ENCODE data around the gene MT1B.
A peak's percentile ranks its signal among the peaks of the same experiment; 100 is the strongest.

Gene MT1B

DNA sequence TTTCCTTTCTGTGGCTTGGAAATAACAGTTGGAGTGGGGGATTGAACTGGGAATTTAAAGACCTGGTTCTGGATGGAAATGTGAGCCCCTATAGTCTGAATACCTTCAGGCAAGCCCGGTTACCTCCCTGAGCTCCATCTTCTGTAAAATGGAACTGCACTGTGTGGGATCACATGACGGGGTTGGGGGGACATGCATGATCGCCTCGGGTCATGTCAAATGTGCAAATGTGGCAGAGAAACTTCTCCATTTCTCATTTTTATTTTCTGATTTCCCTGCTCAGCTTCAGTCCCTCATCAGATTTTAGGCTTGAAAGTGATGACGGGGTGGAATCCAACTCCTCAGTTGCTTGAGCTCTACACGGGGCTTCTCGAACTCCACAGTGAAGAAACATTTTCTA lies 1.5 kb downstream of the MT1B start:
- no peak overlapping the region for H2AK5ac ChIP-seq (ENCODE audit: low read depth, low read length)
- no peak overlapping the region for H4K8ac ChIP-seq (ENCODE audit: low read depth, low read length)
- no peaks in the 10 kb centered on the region for H3K9me3 ChIP-seq (replicated peaks in 1 of 2; ENCODE audit: control insufficient read depth in 2 of 2, insufficient read depth in 1 of 2, low read depth in 1 of 2, low read length in 2 of 2)
- no peak overlapping the region for H4K91ac ChIP-seq (ENCODE audit: low read depth, low read length, poor library complexity)
- no peaks in the 10 kb centered on the region for H3K79me1 ChIP-seq (ENCODE audit: low read depth, low read length)
- no peak overlapping the region for H2AFZ ChIP-seq (ENCODE audit: low read length)
- no peak overlapping the region for H2BK15ac ChIP-seq (ENCODE audit: low read length)
- no peak overlapping the region for H2BK5ac ChIP-seq (ENCODE audit: low read length)
- no peak overlapping the region for H3K9ac ChIP-seq (ENCODE audit: low read depth, low read length, poor library complexity)
- no CpG with 5 or more reads among the region's 7 CpGs for WGBS, 2 donors (ENCODE audit: extremely low coverage in 2 of 2, insufficient read length in 2 of 2, insufficient replicate concordance in 1 of 2)
- H3K4me2 ChIP-seq (ENCODE audit: insufficient read depth, low read length, poor library complexity, severe bottlenecking), result no peak overlapping the region
- H3K27ac ChIP-seq (replicated peaks; ENCODE audit: low read length), result no peak overlapping the region
- no peak overlapping the region for H3K23ac ChIP-seq (ENCODE audit: low read depth, low read length, poor library complexity)
- no peak overlapping the region for H2BK120ac ChIP-seq (ENCODE audit: low read depth, low read length)
- H3K4ac ChIP-seq (ENCODE audit: low read length), result no peak overlapping the region
- H3K36me3 ChIP-seq (replicated peaks in 1 of 2; ENCODE audit: control insufficient read depth in 2 of 2, insufficient read depth in 2 of 2, low read length in 2 of 2), result no peaks in the 10 kb centered on the region
- no peak overlapping the region for H2BK12ac ChIP-seq (ENCODE audit: low read length)
- no peak overlapping the region for H3K4me3 ChIP-seq (ENCODE audit: low read length in 2 of 2)
- H3K27me3 ChIP-seq (ENCODE audit: control insufficient read depth in 3 of 3, insufficient read depth in 3 of 3, low read depth in 1 of 3, low read length in 3 of 3), result peaks cover 3 to 92% (median 42%) of the 10 kb centered on the region in 3 experiments
- H3K14ac ChIP-seq (ENCODE audit: low read length), result no peak overlapping the region
- no peak for DNase-seq (ENCODE audit: low spot score)
- H3K4me1 ChIP-seq (ENCODE audit: control insufficient read depth in 2 of 2, insufficient read depth in 1 of 2, low read depth in 1 of 2, low read length in 2 of 2), result peaks cover 0 to 7% of the 10 kb centered on the region in 2 donors
- H3K18ac ChIP-seq (ENCODE audit: low read length), result no peak overlapping the region

DNA sequence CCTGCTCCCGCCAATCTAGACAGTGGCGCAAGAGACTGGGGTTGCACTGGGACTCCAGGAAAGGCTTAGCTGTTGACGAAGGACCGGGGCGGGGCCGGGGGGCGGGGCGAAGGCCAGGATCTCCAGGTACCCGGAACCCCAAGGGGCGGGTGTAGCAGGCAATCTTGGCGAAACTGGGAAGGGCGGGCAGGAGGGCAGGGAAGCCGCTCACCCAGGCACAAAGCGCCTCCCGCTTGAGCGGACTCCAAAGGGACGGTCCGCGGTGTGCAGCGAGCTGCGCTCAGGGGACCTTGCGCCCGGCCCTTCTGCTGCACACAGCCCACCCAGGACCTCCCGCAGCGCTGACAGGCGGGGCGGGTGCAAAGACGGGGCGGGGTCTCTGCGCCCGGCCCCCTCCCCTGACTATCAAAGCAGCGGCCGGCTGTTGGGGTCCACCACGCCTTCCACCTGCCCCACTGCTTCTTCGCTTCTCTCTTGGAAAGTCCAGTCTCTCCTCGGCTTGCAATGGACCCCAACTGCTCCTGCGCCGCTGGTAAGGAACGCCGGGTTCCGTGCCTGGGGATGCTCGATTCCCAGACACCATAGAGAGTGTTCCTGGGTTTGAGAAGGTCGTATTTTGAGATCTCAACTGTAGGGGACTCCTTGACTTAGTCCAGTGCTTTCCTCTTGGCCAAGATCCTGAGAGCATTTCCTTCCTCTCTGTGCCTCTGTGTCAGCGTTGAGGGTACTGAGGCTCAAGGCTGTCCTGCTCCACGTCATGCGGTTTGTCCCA lies 6.1 kb downstream of the MT1B start, which contains the start of gene MT1F:
MT1F (plus strand) TSS at position 405 of the 772 bp plus-strand sequence; CDS start at position 505, 100 bp downstream.
- Histone ChIP-seq H3K9ac (ENCODE audit: low read depth, low read length, poor library complexity) (no peak within 1 kb of the TSS), H2AFZ (ENCODE audit: low read length) (peak within 1 kb of the TSS; percentile 85), H2BK5ac (ENCODE audit: low read length) (no peak within 1 kb of the TSS), H3K27me3 (ENCODE audit: control insufficient read depth in 3 of 3, insufficient read depth in 3 of 3, low read depth in 1 of 3, low read length in 3 of 3) (peaks cover 15 to 92% (median 62%) of the 10 kb centered on the region in 3 experiments), H3K4me3 (ENCODE audit: low read length in 2 of 2) (peak within 1 kb of the TSS; percentile 35 to 67), H3K4ac (ENCODE audit: low read length) (no peak within 1 kb of the TSS), H2AK5ac (ENCODE audit: low read depth, low read length) (no peak within 1 kb of the TSS), H3K23ac (ENCODE audit: low read depth, low read length, poor library complexity) (no peak within 1 kb of the TSS), H2BK15ac (ENCODE audit: low read length) (no peak within 1 kb of the TSS), H3K4me2 (ENCODE audit: insufficient read depth, low read length, poor library complexity, severe bottlenecking) (peak within 1 kb of the TSS; percentile 64), H4K91ac (ENCODE audit: low read depth, low read length, poor library complexity) (no peak within 1 kb of the TSS), H3K27ac (replicated peaks; ENCODE audit: low read length) (no peak within 1 kb of the TSS), H3K18ac (ENCODE audit: low read length) (peak within 1 kb of the TSS; percentile 40), H3K14ac (ENCODE audit: low read length) (no peak within 1 kb of the TSS), H3K4me1 (ENCODE audit: control insufficient read depth in 2 of 2, insufficient read depth in 1 of 2, low read depth in 1 of 2, low read length in 2 of 2) (peaks cover 0 to 8% of the 10 kb centered on the region in 2 donors), H4K8ac (ENCODE audit: low read depth, low read length) (no peak within 1 kb of the TSS), H2BK12ac (ENCODE audit: low read length) (no peak within 1 kb of the TSS), H2BK120ac (ENCODE audit: low read depth, low read length) (no peak within 1 kb of the TSS), H3K9me3 (replicated peaks in 1 of 2; ENCODE audit: control insufficient read depth in 2 of 2, insufficient read depth in 1 of 2, low read depth in 1 of 2, low read length in 2 of 2) (peaks cover 0 to 2% of the 10 kb centered on the region in 2 donors), H3K79me1 (ENCODE audit: low read depth, low read length) (no peaks in the 10 kb centered on the region), H3K36me3 (replicated peaks in 1 of 2; ENCODE audit: control insufficient read depth in 2 of 2, insufficient read depth in 2 of 2, low read length in 2 of 2) (no peaks in the 10 kb centered on the region)
- DNase-seq (ENCODE audit: low spot score), result peak; percentile 43
- no CpG with 5 or more reads among the region's 46 CpGs for WGBS, 2 donors (ENCODE audit: extremely low coverage in 2 of 2, insufficient read length in 2 of 2, insufficient replicate concordance in 1 of 2)

DNA sequence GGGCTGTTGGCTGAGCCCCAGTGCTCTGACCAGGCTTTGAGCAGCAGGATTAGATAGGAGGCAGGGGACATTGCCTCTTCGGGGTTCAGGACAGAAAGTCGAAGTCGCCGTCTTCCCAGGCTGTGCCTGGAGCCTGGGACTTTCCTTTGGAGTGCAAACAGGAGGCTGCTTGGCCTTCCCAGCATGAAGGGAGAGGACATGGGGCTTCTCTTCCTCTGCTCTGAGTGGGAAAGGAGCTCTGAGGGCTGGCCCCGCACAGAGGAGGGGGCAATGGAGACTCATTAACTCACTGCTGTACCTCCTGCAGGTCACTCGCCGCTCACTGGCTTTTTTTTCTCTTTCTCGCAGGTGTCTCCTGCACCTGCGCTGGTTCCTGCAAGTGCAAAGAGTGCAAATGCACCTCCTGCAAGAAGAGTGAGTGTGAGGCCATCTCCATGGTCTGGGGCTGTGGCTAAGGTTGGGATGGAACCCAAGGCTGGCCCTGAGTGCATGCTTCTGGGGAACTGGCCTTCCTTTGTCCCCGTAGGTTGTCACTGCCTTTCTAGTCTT lies 6.7 kb downstream of the MT1B start:
- Histone ChIP-seq H3K9me3 (replicated peaks in 1 of 2; ENCODE audit: control insufficient read depth in 2 of 2, insufficient read depth in 1 of 2, low read depth in 1 of 2, low read length in 2 of 2) (peaks cover 0 to 2% of the 10 kb centered on the region in 2 donors), H3K27me3 (ENCODE audit: control insufficient read depth in 3 of 3, insufficient read depth in 3 of 3, low read depth in 1 of 3, low read length in 3 of 3) (peaks cover 18 to 93% (median 67%) of the 10 kb centered on the region in 3 experiments), H3K4me1 (ENCODE audit: control insufficient read depth in 2 of 2, insufficient read depth in 1 of 2, low read depth in 1 of 2, low read length in 2 of 2) (peaks cover 0 to 8% of the 10 kb centered on the region in 2 donors), H2AFZ (ENCODE audit: low read length) (peak overlapping the region; percentile 85), H2AK5ac (ENCODE audit: low read depth, low read length) (no peak overlapping the region), H3K14ac (ENCODE audit: low read length) (no peak overlapping the region), H2BK120ac (ENCODE audit: low read depth, low read length) (no peak overlapping the region), H3K36me3 (replicated peaks in 1 of 2; ENCODE audit: control insufficient read depth in 2 of 2, insufficient read depth in 2 of 2, low read length in 2 of 2) (no peaks in the 10 kb centered on the region), H3K79me1 (ENCODE audit: low read depth, low read length) (no peaks in the 10 kb centered on the region), H4K8ac (ENCODE audit: low read depth, low read length) (no peak overlapping the region), H4K91ac (ENCODE audit: low read depth, low read length, poor library complexity) (no peak overlapping the region), H2BK15ac (ENCODE audit: low read length) (no peak overlapping the region), H3K4me3 (ENCODE audit: low read length in 2 of 2) (no peak overlapping the region), H2BK12ac (ENCODE audit: low read length) (no peak overlapping the region), H3K23ac (ENCODE audit: low read depth, low read length, poor library complexity) (no peak overlapping the region), H3K18ac (ENCODE audit: low read length) (no peak overlapping the region), H3K4me2 (ENCODE audit: insufficient read depth, low read length, poor library complexity, severe bottlenecking) (no peak overlapping the region), H3K4ac (ENCODE audit: low read length) (no peak overlapping the region), H3K27ac (replicated peaks; ENCODE audit: low read length) (no peak overlapping the region), H3K9ac (ENCODE audit: low read depth, low read length, poor library complexity) (no peak overlapping the region), H2BK5ac (ENCODE audit: low read length) (no peak overlapping the region)
- no CpG with 5 or more reads among the region's 10 CpGs for WGBS, 2 donors (ENCODE audit: extremely low coverage in 2 of 2, insufficient read length in 2 of 2, insufficient replicate concordance in 1 of 2)
- DNase-seq (ENCODE audit: low spot score), result no peak
